Progenitor cell of endocrine pancreas (in vitro differentiated cells): ENCODE results near the gene GMDS. TPM values are rescaled to one million over a fixed set of nuclear protein-coding genes. Genes with fewer than 3 reads are reported as not detected.

ENCODE experiments used
- DNase-seq: peaks from one replicate; pipeline ENCODE4 v3.0.0; 2021; ENCODE audit warnings: low spot score; ENCODE audit not compliant: unreplicated experiment
- H3K27ac Mint-ChIP-seq: 2 replicates; pipeline ENCODE4 v1.8.0; 2021; ENCODE audit warnings: mild to moderate bottlenecking, moderate library complexity, mixed read lengths
- H3K27me3 Mint-ChIP-seq: 2 replicates; pipeline ENCODE4 v1.8.0; 2021; ENCODE audit warnings: mixed read lengths
- H3K36me3 Mint-ChIP-seq: 2 replicates; pipeline ENCODE4 v1.8.0; 2022; ENCODE audit warnings: mixed read lengths; ENCODE audit not compliant: insufficient read depth
- H3K4me1 Mint-ChIP-seq: 2 replicates; pipeline ENCODE4 v1.8.0; 2021; ENCODE audit warnings: low read depth, mixed read lengths
- H3K4me3 Mint-ChIP-seq: 2 replicates; pipeline ENCODE4 v1.8.0; 2021; ENCODE audit warnings: low read depth, mild to moderate bottlenecking, moderate library complexity, mixed read lengths
- H3K9me3 Mint-ChIP-seq: 2 replicates; pipeline ENCODE4 v1.8.0; 2021; ENCODE audit warnings: low read depth, mixed read lengths
- CTCF ChIP-seq: fragments of 200-600 bp; sonication (generic); IDR thresholded peaks from one replicate; pipeline ENCODE4 v1.5.0; 2021; ENCODE audit warnings: antibody characterized with exemption, mild to moderate bottlenecking; ENCODE audit not compliant: unreplicated experiment
- total RNA-seq: library from RNA; stranded (reverse); gene quantifications from 2 replicates; pipeline ENCODE4 v1.2.1, GENCODE V29; 2021

GMDS gene
- total RNA-seq, 1 donor from 2014 or later: 17.2 TPM

GRCh38 chr6:1635305-1636010 is 609.9 kb downstream of the GMDS start:
- Mint-ChIP-seq H3K9me3 (no peaks in the 10 kb centered on the region), H3K4me1 (peaks cover under 1% of the 10 kb centered on the region), H3K4me3 (no peak overlapping the region), H3K27me3 (peaks cover 33% of the 10 kb centered on the region), H3K27ac (no peak overlapping the region), H3K36me3 (no peaks in the 10 kb centered on the region)
- no peak for DNase-seq
- TF ChIP-seq CTCF: no peak

DNA sequence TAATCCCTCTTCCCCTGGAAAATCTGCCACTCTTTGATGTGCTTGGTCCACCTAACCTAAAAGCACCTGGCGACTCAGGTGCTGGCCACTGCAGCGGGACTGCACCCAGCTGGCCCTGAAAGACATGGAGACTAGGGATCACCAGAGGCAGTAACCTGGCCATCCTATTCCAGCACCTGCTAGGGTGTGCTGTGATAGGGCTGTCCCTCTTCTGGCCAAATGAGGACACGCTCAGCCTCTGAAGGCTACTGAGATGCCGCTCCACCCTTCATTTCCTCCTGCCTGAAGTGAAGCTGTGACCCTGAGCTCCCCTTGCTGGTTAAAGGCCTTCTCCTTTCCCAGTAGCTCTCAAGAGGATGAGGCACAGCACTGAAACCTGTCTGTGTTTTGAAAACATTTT is 611.3 kb downstream of the GMDS start:
- no peaks in the 10 kb centered on the region for H3K36me3 Mint-ChIP-seq
- H3K4me3 Mint-ChIP-seq: no peak overlapping the region
- no peak for TF ChIP-seq CTCF
- H3K27me3 Mint-ChIP-seq: peaks cover 43% of the 10 kb centered on the region
- H3K9me3 Mint-ChIP-seq: no peaks in the 10 kb centered on the region
- H3K4me1 Mint-ChIP-seq: no peaks in the 10 kb centered on the region
- DNase-seq: no peak
- no peak overlapping the region for H3K27ac Mint-ChIP-seq

GRCh38 chr6:1633366-1634021 is 611.9 kb downstream of the GMDS start:
- DNase-seq: no peak
- Mint-ChIP-seq H3K36me3 (no peaks in the 10 kb centered on the region), H3K4me3 (no peak overlapping the region), H3K9me3 (no peaks in the 10 kb centered on the region), H3K27me3 (peaks cover 43% of the 10 kb centered on the region), H3K27ac (no peak overlapping the region), H3K4me1 (no peaks in the 10 kb centered on the region)
- TF ChIP-seq CTCF: no peak

DNA sequence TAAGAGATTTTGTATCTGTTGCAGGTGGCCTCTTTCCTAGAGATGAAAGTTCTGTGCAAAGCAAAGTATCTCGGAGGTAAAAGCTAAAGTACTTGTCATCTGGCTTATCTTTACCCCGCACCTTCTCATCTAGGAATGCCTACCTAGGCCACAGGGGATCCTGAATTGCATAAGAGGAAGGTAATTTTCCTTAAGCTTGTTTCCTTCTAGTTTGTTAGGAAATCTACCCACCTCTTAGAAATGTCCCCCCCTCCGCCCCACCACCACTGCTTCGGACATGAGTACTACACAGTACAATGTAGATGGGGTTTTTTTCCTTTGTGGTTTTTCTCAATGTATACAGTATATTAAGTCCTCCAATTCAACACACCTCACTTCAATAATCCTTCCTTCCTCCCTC is 614.2 kb downstream of the GMDS start:
- peaks cover 65% of the 10 kb centered on the region for H3K27me3 Mint-ChIP-seq
- H3K36me3 Mint-ChIP-seq: no peaks in the 10 kb centered on the region
- no peak for DNase-seq
- no peak for TF ChIP-seq CTCF
- no peaks in the 10 kb centered on the region for H3K9me3 Mint-ChIP-seq
- H3K4me3 Mint-ChIP-seq: no peak overlapping the region
- no peaks in the 10 kb centered on the region for H3K4me1 Mint-ChIP-seq
- no peak overlapping the region for H3K27ac Mint-ChIP-seq

DNA sequence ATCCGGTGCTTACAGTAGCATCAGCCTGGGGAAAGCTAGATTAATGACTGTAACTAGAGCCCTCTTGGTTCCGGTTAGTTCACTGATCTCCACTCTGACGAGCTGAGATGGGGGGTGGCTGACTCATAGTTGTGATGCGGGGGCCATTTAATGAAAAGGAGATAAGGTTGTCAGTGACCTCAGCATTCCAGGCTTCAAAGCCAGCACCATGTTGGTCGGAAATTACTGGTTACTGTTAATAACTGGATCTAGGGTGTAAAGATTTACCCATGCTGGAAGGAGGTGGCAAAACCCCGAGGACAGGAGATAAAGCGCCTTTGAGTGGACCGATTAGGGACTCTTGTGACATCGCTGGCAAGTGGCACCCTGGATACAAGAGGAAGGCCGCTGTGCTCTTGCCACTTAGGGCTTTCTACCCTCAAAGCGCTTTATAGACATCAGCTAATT is 614.6 kb downstream of the GMDS start:
- no peak for DNase-seq
- H3K4me3 Mint-ChIP-seq: no peak overlapping the region
- peaks cover 70% of the 10 kb centered on the region for H3K27me3 Mint-ChIP-seq
- H3K27ac Mint-ChIP-seq: peak overlapping the region; percentile 15
- no peaks in the 10 kb centered on the region for H3K36me3 Mint-ChIP-seq
- no peak for TF ChIP-seq CTCF
- no peaks in the 10 kb centered on the region for H3K9me3 Mint-ChIP-seq
- H3K4me1 Mint-ChIP-seq: no peaks in the 10 kb centered on the region
